Panc1 (cell line): ENCODE data around the gene AGBL3.

Experiments
- CTCF ChIP-seq: fragments of 450-650 bp; IDR thresholded peaks from 2 replicates; pipeline ENCODE4 v1.5.1; 2017; ENCODE audit warnings: mild to moderate bottlenecking
- POLR2AphosphoS5 ChIP-seq: IDR thresholded peaks from 2 replicates; pipeline ENCODE4 v1.6.1; 2012; ENCODE audit warnings: mild to moderate bottlenecking, low read depth, low read length, moderate library complexity
- SIN3A ChIP-seq: IDR thresholded peaks from 2 replicates; pipeline ENCODE4 v1.6.1; 2012; ENCODE audit warnings: low read depth, mild to moderate bottlenecking, low read length, moderate library complexity, borderline replicate concordance; ENCODE audit not compliant: insufficient read depth
- TCF7L2 ChIP-seq: IDR thresholded peaks from 2 replicates; pipeline ENCODE4 v1.6.1; 2011; ENCODE audit warnings: mild to moderate bottlenecking, low read depth, low read length, inconsistent platforms
- TF ChIP-seq, protein P1 (sequence below), 2 experiments: IDR thresholded peaks; 2 replicates each; pipeline ENCODE4 v1.6.1; 2011 to 2012; ENCODE audit warnings: low read depth in 2 of 2, control low read depth in 1 of 2, low read length in 1 of 2, mild to moderate bottlenecking in 1 of 2, moderate library complexity in 1 of 2; ENCODE audit not compliant: insufficient read depth in 1 of 2

- TF ChIP-seq, protein P1, sequence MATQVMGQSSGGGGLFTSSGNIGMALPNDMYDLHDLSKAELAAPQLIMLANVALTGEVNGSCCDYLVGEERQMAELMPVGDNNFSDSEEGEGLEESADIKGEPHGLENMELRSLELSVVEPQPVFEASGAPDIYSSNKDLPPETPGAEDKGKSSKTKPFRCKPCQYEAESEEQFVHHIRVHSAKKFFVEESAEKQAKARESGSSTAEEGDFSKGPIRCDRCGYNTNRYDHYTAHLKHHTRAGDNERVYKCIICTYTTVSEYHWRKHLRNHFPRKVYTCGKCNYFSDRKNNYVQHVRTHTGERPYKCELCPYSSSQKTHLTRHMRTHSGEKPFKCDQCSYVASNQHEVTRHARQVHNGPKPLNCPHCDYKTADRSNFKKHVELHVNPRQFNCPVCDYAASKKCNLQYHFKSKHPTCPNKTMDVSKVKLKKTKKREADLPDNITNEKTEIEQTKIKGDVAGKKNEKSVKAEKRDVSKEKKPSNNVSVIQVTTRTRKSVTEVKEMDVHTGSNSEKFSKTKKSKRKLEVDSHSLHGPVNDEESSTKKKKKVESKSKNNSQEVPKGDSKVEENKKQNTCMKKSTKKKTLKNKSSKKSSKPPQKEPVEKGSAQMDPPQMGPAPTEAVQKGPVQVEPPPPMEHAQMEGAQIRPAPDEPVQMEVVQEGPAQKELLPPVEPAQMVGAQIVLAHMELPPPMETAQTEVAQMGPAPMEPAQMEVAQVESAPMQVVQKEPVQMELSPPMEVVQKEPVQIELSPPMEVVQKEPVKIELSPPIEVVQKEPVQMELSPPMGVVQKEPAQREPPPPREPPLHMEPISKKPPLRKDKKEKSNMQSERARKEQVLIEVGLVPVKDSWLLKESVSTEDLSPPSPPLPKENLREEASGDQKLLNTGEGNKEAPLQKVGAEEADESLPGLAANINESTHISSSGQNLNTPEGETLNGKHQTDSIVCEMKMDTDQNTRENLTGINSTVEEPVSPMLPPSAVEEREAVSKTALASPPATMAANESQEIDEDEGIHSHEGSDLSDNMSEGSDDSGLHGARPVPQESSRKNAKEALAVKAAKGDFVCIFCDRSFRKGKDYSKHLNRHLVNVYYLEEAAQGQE (IDR thresholded peaks at IDR 0.05; ENCODE audit: insufficient read depth in 1 of 2, low read depth in 2 of 2, low read length in 1 of 2): no peak
- TF ChIP-seq CTCF (no peak), SIN3A (no peak), POLR2AphosphoS5 (no peak), TCF7L2 (no peak)
Observed at GRCh38 chr7:135167365-135167917, 181.1 kb downstream of the AGBL3 start.
